Left colon (tissue), 2 donors: Measurements from ENCODE around the gene PLA2G2D. TPM values are rescaled to one million over a fixed set of nuclear protein-coding genes. Genes with fewer than 3 reads are reported as not detected.

Source experiments
- ATAC-seq: fragments of 200-7000 bp; cut with Tn5 transposase; one replicate; pipeline ENCODE4 v1.9.1; 2020; ENCODE audit warnings: mild to moderate bottlenecking, moderate library complexity
- DNase-seq, 2 donors: peaks; one replicate each; pipeline ENCODE4 v3.0.0-alpha.2; 2020
- intact Hi-C, 2 donors: fragments of 100-400 bp; cut with DNase I in 1 of 2; cut with micrococcal nuclease in 1 of 2; formaldehyde crosslinking; loops; one replicate each; pipeline versions ENCODE4 v1.11.2 to v1.14.0; 2022; cut with DNase I, micrococcal nuclease
- total RNA-seq, 2 donors: library from RNA; stranded (reverse); fragmentation: NEBNext Ultra II Directional; extraction: Animal tissue kit (Norgen Biotek cat#: 25700); gene quantifications; one replicate each; pipeline ENCODE4 v1.2.1, GENCODE V29; 2021
- donor health status: DM: no; HTN: no; CAD: no.
- donor health status: DM: yes; HTN: yes; CAD: no.

The PLA2G2D gene
- total RNA-seq, 2 donors from 2014 or later, result 0.31 TPM; not detected in 1

DNA sequence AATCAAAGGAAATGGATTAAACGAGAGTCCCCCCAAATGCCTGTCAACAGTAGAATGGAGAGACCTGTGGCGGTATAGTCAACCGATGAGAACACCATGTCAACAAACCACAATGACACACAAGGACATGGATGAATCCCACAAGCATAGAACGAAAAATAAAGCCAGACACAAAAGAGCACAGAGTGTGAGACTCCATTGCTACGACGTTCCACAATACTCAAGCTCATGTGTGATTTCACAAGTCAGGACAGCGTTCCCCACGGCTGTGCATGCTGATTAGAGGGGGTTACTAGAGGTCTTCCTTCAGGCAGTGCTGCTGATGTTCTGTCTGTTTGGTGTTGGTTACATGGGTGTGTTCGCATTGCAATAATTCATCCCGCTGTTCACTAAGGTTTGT, 5.8 kb upstream of the PLA2G2D start:
- intact Hi-C loops, result no loop called here
- no peak for DNase-seq
- ATAC-seq, result no peak

DNA sequence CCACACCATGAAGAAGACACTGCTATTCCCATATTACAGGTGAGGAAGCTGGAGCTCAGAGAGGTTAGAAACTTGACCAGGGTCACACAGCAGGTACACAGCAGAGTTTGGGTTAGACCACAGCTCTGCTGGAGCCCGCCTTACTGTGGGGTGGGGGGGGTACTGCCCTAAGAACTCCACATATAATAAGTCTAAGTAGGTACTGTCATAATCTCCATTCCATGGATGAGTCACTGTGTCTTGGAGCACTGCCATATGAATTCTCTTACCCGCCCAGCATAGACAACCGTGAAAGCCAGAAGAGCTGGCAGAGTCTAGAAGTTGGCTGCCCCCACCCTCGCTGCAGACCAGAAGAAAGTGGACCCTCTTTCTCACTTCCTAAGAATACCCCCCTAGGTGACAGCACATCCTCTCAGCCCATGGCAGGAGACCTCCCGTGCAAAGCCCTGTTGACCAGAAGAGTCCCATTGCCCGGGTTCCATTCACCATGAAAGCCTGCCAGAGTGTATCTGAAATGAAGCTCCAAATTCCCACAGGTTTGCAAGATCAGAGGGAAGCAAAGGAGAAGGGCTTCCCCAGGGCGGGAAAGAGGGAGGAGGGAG, 5.2 kb upstream of the PLA2G2D start:
- intact Hi-C loops, result no loop called here
- peak; percentile 93 for ATAC-seq
- DNase-seq, result peak; percentile 19 to 36

DNA sequence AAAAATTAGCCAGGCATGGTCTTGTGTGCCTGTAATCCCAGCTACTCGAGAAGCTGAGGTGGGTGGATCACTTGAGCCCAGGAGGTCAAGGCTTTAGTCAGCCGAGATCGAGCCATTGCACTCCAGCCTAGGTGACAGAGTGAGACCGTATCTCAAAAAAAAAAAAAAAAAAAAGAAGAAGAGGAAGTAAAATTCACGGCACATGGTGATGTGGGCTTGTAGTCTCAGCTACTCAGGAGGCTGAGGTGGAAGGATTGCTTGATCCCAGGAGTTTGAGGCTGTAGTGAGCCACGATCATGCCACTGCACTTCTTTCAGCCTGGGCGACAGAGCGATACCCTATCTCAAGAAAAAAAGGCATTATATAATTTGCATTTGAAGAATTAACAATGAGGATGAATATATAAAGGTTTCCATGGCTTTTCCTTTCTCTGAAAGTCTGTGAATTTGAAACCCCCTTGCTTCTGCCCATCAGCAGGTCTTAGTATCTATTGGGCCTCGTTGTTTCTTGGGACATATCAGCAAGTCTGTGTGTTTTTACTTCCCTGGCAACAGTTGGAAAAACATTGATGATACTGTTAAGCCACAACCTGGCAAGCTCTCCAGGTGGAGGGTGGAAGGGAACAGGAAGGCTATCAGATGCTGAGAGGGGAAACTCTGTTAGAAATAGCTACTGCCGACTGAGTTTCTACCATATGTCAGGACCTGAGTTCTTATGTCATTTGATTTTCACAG, 4.6 kb upstream of the PLA2G2D start:
- DNase-seq (no peak), ATAC-seq (no peak)
- intact Hi-C loops, result no loop called here

DNA sequence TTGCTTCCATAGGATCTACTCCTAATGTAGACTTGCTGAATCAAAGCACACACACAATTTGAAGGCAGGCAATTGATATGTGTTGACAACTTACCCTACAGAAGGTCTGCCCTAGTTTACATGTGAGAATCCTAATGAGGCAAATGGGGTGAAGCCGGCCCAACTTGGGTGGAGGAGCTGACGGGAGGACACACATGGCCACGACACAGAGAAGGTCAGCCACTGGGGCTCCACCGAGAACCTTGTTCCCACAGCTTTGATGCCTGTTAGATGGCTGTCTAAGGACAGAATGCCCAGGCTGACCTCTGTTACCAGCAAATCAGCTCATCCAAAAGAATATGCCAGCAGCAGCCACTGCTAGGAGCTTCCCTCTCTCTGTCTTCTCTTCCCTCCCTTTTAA, 1.5 kb upstream of the PLA2G2D start:
- intact Hi-C loops, result no loop called here
- DNase-seq (no peak), ATAC-seq (no peak)

DNA sequence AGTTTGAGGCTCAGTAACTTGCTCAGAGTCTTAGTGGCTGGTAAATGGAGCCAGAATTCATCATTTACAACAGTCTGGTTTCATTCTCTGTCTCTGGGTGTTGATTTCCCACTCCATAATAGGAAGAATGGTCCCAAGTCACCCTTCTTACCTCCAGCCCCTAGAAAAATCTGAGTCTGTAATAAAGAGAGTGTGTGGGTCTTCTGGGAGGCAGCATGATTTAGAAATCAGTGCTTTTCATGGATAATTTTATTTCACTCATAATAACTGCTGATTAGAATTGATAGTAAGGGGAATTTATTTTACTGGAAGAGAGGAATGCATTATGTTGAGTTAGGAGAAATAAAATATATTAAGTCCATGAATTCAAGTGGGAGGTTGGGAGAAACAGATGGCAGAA, 2.1 kb downstream of the PLA2G2D start:
- ATAC-seq (no peak), DNase-seq (no peak)
- intact Hi-C loops, result no loop called here

DNA sequence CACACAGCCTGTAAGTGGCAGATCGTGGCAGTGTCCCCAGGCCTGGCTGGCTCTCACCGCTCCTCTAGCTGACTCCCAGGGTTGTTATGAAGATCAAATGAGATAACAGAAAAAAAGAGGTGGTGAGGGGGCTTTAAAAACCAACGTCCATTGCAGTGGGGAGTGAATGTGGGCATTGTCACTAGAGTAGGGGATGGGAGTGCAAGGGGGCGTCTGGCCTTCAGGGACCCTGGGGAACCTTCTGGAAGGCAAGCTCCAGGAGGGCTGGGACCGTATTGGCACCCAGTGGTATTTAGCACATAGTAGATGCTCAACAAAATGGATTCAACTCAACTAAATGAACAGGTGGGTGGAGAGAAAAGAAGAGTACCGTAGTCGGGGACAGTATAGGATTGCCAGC, 3.4 kb downstream of the PLA2G2D start:
- DNase-seq (no peak), ATAC-seq (no peak)
- intact Hi-C loops, result no loop called here

- intact Hi-C loops, result no loop called here
- no peak for DNase-seq
- no peak for ATAC-seq
Observed at GRCh38 chr1:20115479-20115878, 3.9 kb downstream of the PLA2G2D start.

DNA sequence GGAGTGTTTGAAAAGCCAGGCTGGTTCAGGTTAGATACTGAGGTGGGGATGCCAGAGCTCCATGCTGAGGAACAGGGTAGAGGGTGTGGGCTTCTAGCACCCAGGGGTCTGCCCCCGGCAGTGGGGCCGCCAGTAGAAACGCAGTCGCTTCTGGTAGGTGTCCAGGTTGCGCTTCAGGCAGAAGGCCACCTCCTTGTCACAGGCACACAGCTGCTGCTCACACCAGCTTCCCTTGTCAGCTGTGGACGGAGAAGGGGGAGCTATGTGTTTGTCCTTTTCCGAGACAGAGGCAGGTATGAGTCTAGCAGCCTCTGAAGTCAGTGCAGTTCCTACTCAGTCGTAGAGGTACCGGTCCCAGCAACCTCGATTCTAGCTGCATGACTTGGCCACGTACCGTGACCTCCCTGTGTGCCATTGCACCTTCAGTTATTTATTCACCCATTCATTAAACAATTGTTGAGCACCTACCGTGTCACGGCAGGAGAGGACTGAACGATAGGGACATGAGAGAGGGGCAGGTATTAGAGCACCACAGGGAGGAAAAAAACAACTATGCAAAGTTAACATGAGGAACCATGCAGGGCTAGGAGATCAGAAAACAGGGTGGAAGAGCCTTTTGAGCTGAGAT, 5.2 kb downstream of the PLA2G2D start:
- ATAC-seq, result no peak
- no peak for DNase-seq
- intact Hi-C loops, result no loop called here

DNA sequence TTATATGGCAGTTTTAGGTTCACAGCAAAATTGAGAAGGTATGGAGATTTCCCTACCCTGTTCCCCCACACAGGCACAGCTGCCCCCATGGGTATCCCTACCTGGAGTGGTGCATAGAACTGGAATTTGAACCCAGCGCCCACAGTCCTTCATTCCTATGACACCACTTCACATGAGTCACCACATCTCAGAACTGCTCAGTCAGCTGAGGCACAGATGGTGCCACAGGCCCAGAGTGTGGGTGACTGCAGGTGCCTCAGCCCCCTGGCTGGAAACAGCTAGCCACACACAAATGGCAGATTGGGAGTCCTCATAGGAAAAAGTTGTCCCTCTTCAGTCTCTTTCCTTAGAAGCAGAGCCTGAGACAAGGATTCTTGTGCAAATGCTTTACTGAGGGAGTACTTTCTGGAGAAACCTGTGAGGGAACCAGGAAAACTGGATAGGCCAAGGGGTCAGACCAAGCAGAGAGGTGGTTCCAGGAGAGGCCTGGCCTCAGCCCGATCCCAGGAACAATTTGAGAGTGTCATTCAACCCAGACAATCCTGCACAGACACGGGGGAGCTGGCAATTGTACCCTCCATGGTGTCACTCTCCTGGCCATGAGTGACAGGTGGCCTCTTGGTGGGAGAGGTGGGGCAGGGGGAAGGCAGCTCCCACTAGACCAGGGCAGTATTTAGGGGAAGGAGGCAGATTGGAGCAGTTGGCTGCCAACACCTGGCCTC, 6.9 kb downstream of the PLA2G2D start:
- intact Hi-C loops, result no loop called here
- ATAC-seq, result no peak
- no peak for DNase-seq

DNA sequence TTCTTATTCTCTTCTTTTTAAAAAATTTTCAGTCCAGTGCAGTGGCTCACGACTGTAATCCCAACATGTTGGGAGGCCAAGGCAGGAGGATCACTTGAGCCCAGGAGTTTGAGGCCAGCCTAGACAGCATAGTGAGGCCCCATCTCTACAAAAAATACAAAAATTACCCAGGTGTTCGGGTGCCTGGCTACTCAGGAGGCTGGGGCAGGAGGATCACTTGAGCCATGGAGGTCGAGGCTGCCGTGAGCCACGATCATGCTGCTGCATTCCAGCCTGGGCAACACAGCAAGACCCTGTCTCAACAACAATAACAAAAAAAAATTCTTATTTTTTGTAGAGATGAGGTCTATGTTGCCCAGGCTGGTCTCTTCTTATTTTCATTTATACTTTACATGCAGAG, 7.9 kb downstream of the PLA2G2D start:
- intact Hi-C loops, result no loop called here
- ATAC-seq, result no peak
- DNase-seq, result no peak

DNA sequence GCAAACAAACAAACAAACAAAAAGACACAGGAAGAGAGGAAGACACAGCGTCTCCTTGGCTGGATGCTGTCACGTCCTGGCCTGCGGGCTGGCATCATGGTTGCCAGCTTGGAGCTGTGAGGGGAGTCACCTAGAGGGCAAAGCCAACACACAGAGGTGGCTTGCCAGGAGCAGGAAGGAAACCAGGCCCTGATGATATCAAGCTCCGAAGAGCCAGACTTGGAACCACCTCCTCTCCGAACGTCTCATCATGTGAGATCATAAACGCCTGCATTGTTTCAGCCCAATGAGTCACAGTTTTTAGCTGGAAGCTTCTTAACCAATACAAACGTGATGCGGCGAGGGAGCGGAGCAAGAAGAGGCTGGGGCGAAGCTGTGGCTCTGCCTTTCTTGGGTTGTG, 8.7 kb downstream of the PLA2G2D start:
- ATAC-seq (no peak), DNase-seq (peak in 1 of 2 donors; percentile 50)
- intact Hi-C loops, result no loop called here

DNA sequence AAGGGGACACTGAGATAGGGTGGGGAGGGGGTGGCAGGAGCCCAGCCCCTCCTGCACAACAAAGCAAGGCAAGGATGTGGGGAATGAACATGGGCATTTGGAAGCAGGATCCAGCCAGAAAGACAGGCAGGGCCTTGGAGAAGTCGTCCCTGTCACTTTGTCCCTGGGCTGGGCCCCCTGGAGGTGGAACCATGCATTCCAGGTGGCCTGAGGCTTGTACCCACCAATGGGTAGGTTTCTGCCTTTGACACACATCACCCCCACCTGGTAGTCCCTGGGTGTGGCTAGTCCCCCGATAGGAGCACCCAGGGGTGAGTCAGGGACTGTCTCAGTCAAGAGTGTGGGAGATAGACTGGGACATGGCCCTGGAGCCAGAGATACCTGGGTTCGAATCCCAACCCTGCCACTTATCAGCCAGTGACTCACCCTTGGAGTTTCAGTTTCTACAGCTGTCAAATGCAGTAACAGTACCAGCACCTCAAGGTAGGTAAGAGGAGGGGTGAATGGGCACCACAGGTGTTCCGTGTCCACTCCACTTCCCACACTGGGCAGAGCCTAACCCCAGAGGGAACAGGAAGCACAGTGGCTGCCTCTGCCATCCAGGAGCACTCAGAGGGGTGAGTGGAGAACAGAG, 10.0 kb downstream of the PLA2G2D start:
- no peak for DNase-seq
- intact Hi-C loops, result loop anchor here in 1 of 2 donors (10.0 kb wide), 1 partner anchor 45 kb away; no protein-coding TSS in a partner anchor
- ATAC-seq, result no peak

DNA sequence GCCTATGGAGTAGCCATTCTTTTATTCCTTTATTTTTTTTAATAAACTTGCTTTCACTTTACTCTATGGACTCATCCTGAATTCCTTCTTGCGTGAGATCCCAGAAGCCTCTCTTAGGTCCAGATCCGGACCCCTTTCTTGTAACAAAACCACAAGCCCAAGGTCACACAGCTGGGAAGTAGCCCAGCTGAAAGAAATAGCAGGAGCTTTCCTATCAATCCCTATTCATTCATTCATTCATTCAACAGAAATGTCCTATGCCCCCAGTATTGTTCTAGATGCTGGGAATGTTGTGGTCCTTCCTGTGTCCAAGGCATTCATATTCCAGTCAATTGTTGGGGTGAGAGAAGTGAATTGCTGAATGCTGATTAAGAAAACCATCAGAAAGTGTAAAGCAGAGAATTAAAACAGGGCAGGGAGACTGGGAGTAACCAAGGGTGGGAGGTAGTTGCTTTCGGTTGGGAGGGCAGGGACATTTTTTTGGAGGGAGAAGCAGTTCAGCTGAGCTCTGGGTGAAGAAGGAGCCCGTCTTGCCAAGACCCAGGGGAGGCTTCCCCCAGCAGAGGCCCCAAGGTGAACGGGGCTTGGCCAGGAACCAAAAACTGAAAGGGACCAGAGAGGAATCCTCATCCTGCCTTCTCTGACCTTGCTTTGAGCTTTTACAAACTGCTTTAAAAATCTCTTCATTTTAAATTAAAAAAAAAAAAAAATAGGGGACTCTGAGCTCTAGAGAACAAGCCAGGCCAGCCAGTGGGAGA, 10.8 kb downstream of the PLA2G2D start:
- intact Hi-C loops, result loop anchor here in 1 of 2 donors (10.0 kb wide), 1 partner anchor 46 kb away; no protein-coding TSS in a partner anchor
- DNase-seq (no peak), ATAC-seq (no peak)

GRCh38 chr1:20107796-20108195, 11.5 kb downstream of the PLA2G2D start:
- intact Hi-C loops, result loop anchor here in 1 of 2 donors (10.0 kb wide), 1 partner anchor 47 kb away; no protein-coding TSS in a partner anchor
- DNase-seq (no peak), ATAC-seq (no peak)

DNA sequence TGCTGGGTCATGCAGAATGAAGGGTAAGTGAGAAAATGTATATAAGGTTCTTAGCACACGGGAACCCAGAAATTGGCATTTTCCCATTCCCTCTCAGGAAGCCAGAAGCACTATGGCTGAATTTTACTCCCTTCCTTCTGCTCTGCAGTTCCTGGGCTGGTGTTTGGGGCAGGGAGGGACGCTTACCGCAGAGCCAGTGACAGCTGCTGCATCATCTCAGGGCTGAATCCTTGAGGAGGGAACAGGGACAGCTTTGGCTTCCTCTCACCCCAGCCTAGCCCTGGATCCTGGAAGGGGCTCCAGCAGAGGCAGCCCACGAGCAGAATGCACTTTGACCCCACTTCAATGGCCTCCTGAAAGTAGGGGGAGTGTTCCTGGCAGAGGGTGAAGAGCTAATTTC, 12.0 kb downstream of the PLA2G2D start:
- ATAC-seq (no peak), DNase-seq (no peak)
- intact Hi-C loops, result loop anchor here in 1 of 2 donors (10.0 kb wide), 1 partner anchor 47 kb away; no protein-coding TSS in a partner anchor

GRCh38 chr1:20105856-20106255, 13.5 kb downstream of the PLA2G2D start:
- ATAC-seq, result no peak
- intact Hi-C loops, result loop anchor here in 1 of 2 donors (10.0 kb wide), 1 partner anchor 49 kb away; no protein-coding TSS in a partner anchor

DNA sequence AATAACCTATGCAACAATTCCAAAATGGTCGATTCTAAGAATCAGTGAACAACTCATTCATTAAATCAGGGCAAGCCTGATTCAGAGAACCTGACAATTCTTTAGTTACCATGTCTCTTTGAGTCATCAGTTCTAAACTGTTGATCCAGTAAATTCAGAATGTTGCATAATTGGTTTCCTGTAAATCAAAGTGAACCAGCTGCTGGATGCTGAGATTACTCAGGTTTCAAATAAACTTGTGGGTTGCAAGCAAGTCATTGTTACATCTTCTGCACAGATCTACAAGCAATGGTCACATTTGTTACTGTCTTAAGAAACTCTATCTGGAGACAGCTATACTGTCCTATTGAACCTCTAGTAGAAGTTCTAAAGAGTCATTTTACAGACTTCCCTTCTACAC, 16.5 kb downstream of the PLA2G2D start:
- intact Hi-C loops, result loop anchor here in 1 of 2 donors (10.0 kb wide), 1 partner anchor 52 kb away; no protein-coding TSS in a partner anchor
- ATAC-seq, result no peak

More at GRCh38 chr1:20105856-20106255, 13.5 kb downstream of the PLA2G2D start:
- no peak for DNase-seq

More for the DNA sequence above, 16.5 kb downstream of the PLA2G2D start:
- no peak for DNase-seq
